ENCODE measurements around the gene FSTL4. TPM values are rescaled to one million over a fixed set of nuclear protein-coding genes. Genes with fewer than 3 reads are reported as not detected.
A peak's percentile ranks its signal among the peaks of the same experiment; 100 is the strongest.

The FSTL4 gene
- total RNA-seq, 4 donors from 2014 or later, result 5.1 to 8.3 (median 6.0) TPM

- intact Hi-C loops (cut with DNase I; ENCODE audit: low total_unique reads), result no loop called here
- no peak overlapping the region for H3K4me3 ChIP-seq (ENCODE audit: low read depth, poor library complexity, severe bottlenecking)
- no peak for TF ChIP-seq POLR2A (IDR thresholded peaks at IDR 0.05)
- TF ChIP-seq CTCF (IDR thresholded peaks at IDR 0.05), result no peak
- 93 to 96% methylated on average over 11 of the region's 11 CpGs for WGBS, 2 donors
- peak in 1 of 2 donors; percentile 37 for DNase-seq (ENCODE audit: low spot score in 2 of 2)
Measured at GRCh38 chr5:133510634-133511262, 101.6 kb downstream of the FSTL4 start.

DNA sequence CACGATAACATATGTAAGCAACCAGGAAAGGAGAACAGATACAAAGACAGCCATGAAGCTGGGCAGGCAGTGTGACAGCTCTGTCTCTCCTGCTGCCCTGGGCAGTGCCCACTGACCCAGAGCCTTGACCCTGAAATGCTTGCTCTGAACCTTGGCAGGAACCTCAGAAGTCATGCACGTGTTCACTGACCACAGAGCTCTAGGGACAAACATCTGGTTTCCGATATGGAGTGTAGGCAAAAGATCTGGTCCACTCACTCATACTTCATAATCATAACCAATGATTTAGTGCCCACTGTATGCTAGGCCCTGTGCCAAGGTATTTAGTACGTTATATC is 102.6 kb downstream of the FSTL4 start:
- intact Hi-C loops (cut with DNase I; ENCODE audit: low total_unique reads), result no loop called here
- WGBS, 2 donors, result 73 to 81% methylated on average over 4 of the region's 4 CpGs
- peak in 1 of 2 donors; percentile 49 for DNase-seq (ENCODE audit: low spot score in 2 of 2)
- no peak for TF ChIP-seq CTCF (IDR thresholded peaks at IDR 0.05)
- TF ChIP-seq POLR2A (IDR thresholded peaks at IDR 0.05), result no peak
- H3K4me3 ChIP-seq (ENCODE audit: low read depth, poor library complexity, severe bottlenecking), result no peak overlapping the region

- no peak overlapping the region for H3K4me3 ChIP-seq (ENCODE audit: low read depth, poor library complexity, severe bottlenecking)
- DNase-seq (ENCODE audit: low spot score in 2 of 2), result peak in 1 of 2 donors; percentile 34
- intact Hi-C loops (cut with DNase I; ENCODE audit: low total_unique reads), result no loop called here
- no peak for TF ChIP-seq CTCF (IDR thresholded peaks at IDR 0.05)
- TF ChIP-seq POLR2A (IDR thresholded peaks at IDR 0.05), result no peak
- 93 to 96% methylated on average over 3 of the region's 3 CpGs for WGBS, 2 donors
Measured at GRCh38 chr5:133508845-133509741, 103.2 kb downstream of the FSTL4 start.

- TF ChIP-seq CTCF (IDR thresholded peaks at IDR 0.05), result no peak
- TF ChIP-seq POLR2A (IDR thresholded peaks at IDR 0.05), result no peak
- H3K4me3 ChIP-seq (ENCODE audit: low read depth, poor library complexity, severe bottlenecking), result no peak overlapping the region
- 84 to 90% methylated on average over 5 of the region's 5 CpGs for WGBS, 2 donors
- intact Hi-C loops (cut with DNase I; ENCODE audit: low total_unique reads), result no loop called here
- no peak for DNase-seq (ENCODE audit: low spot score in 2 of 2)
Measured at GRCh38 chr5:133508331-133508730, 104.0 kb downstream of the FSTL4 start.

DNA sequence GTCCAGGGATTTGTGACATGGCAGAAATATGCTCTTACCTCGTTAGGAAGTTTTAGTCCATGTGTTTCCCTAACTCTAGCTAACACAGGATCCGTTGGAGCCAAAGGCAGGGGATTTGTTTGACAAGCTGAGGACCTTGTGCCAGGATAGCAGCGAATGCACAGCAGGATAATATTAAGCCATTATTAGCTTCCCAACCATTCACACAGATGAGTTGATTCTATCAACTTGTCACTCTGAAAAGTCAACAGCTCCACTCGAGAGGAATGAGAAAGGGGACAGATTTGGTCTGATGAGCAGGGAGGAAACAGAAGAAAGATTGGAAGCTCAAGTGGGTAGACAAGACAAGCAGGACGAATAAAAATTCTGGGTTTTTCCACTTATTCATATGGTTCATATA is 106.2 kb downstream of the FSTL4 start:
- DNase-seq (ENCODE audit: low spot score in 2 of 2), result no peak
- TF ChIP-seq POLR2A (IDR thresholded peaks at IDR 0.05), result no peak
- intact Hi-C loops (cut with DNase I; ENCODE audit: low total_unique reads), result no loop called here
- WGBS, 2 donors, result 56 to 64% methylated on average over 5 of the region's 5 CpGs
- H3K4me3 ChIP-seq (ENCODE audit: low read depth, poor library complexity, severe bottlenecking), result no peak overlapping the region

DNA sequence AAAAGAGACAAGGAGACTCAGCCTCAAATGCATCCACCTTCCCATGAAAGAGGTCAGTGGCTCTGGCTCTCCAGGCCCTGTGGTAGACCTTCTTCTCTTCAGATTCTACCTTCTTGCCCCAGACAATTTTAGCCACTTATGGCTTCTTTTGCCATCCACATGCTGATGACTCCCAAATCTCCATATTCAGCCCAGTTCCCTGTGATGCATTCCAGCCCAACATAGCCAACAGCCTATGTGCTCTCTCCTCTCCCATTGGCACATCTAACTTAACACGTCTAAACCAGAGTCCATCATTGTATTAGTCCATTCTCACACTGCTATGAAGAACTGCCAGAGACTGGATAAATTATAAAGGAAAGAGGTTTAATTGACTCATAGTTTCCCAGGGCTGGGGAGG is 108.8 kb downstream of the FSTL4 start:
- intact Hi-C loops (cut with DNase I; ENCODE audit: low total_unique reads), result no loop called here
- WGBS, 2 donors, result 81 to 100% methylated on average over 1 of the region's 1 CpG

More for the DNA sequence above, 108.8 kb downstream of the FSTL4 start:
- no peak overlapping the region for H3K4me3 ChIP-seq (ENCODE audit: low read depth, poor library complexity, severe bottlenecking)
- TF ChIP-seq CTCF (IDR thresholded peaks at IDR 0.05) (no peak), POLR2A (IDR thresholded peaks at IDR 0.05) (no peak)
- DNase-seq (ENCODE audit: low spot score in 2 of 2), result peak in 1 of 2 donors; percentile 36

Data from lower leg skin (tissue), 4 donors.